GM18507 (cell line): ENCODE measurements around the gene ZC3H12C.

Experiments
- DNase-seq: peaks from one replicate; pipeline ENCODE4 v3.0.0; 2011; ENCODE audit warnings: low read depth; ENCODE audit not compliant: insufficient read length; ENCODE audit errors: extremely low spot score
- FAIRE-seq: peaks from 2 replicates; lab custom pipeline; 2011; peaks lifted over from hg19 to GRCh38; lab: Jason Lieb, UNC

ZC3H12C gene

DNA sequence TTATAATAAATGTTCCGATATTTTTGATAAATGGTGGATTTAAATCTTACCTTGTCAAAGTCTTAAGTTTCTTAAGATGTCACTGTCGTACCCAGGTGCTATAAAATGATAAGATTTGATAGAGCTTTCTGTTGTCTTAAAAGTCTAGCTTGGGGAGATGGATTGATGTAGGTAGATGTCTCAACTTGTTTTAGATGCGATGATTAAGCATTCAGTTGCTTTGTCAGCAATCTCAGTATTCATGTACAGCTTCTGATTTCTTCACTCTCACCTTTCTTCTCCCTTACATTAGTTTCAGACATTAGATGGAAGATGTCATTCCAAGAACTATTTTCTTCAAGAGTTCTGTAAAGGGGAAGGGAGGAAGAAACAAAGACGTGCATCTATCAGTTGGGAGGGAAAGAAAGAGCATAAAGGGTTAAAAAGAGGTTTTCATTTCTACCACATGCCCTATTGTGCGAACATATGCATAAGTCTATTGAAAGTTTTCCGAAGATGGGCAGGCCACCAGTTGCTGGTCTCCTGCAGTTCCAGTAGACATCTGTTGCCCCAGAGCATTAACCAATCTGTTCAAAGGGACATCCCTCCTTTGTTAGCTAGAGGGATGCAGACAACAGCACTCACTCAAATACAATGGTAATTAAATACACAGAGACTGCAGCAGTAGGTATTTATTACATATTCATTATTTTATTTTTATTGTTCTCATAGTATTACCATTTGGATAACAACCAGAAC is 38.4 kb downstream of the ZC3H12C start:
- FAIRE-seq = no peak

DNA sequence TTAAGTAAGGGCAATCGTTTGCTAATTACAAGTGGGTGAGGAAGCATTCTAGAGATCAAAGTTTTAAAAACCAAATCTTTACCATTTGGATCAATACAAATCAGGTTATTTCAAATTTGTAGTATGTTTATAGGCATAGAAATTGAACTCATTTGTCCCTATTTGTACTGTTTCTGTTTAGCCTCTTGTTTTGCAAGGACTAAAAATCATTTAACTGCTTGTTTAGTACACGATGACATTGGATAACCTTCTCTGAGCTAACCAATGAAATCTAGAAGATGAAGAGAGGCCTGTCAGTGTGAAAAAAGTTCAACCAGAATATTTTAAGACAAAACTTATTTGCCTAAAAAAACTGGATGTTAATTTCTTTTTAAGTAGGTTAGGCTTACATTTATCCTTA is 40.0 kb downstream of the ZC3H12C start:
- FAIRE-seq (no peak), DNase-seq (no peak)

More for the DNA sequence above, 38.4 kb downstream of the ZC3H12C start:
- DNase-seq = no peak

DNA sequence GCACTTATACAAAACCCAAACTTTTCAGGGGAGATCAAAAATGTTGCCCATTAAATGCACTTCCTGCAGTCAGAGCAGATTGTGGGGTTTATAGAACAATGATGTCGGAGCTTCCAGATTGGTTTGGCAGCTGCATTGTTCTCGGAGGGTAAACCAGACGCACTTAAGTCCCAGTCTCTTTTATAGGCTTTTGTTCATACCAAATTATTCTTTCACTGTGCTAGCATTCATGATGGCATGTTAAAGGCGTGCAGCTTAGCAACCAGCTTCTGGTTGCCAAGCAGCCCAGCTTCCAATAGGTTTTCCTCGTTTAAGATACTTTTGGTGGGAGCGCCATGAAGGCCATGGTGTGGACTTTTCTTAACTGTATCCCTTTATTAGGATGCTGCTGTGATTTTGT is 40.9 kb downstream of the ZC3H12C start:
- DNase-seq (no peak), FAIRE-seq (peak; percentile 12)

DNA sequence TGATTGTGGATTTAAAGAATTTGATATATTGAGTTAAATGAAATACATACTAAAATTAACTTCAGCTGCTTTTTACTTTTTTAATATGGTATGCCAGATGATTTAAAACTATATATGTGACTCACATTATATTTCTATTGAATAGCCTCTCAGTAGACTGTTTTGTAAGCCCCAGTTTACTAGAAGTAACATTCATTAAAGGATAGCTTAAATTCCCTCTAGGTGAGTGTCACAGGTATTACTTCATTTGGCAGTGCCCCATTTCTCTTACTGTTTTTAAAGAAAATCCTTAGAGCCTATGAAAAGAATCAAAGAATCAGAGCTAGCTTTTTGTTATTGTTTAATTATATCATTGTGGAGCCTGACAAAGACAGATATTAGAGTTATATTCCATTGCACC is 48.6 kb downstream of the ZC3H12C start:
- FAIRE-seq (no peak), DNase-seq (no peak)

DNA sequence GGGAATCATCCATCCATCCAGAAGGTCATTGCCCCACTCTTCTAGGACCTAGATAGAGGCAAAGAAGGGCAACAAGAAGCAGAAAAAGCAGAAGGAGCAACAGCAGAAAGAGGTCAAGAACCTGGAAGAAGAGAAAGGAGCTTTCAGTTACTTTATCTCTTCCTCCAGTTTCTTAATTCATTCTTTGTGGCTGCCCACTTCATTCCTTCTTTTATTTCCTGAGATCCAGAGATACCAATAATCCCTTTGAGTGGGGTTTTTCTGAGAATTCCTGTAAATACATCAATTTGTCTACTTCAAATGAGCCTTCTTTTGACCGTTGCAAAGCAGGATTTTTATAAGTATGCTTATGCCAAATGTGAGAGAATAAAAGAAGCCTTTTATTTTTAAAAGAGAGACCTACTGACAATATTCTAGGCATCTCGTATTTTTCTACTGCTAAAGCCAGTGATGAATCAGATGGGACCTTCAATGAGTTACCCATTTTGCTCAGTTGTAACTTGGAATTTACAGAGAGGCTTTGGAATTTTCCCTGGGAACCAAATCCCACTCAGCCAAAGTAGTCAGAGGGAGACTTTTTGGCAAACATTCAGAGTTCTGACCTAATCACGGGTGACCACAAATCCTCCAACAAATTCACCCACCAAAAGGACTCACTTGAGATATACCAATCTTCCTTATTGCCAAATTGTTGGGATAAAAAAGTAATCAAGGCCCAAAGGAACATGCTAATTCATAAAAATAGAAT is 54.9 kb downstream of the ZC3H12C start:
- no peak for FAIRE-seq
- no peak for DNase-seq

DNA sequence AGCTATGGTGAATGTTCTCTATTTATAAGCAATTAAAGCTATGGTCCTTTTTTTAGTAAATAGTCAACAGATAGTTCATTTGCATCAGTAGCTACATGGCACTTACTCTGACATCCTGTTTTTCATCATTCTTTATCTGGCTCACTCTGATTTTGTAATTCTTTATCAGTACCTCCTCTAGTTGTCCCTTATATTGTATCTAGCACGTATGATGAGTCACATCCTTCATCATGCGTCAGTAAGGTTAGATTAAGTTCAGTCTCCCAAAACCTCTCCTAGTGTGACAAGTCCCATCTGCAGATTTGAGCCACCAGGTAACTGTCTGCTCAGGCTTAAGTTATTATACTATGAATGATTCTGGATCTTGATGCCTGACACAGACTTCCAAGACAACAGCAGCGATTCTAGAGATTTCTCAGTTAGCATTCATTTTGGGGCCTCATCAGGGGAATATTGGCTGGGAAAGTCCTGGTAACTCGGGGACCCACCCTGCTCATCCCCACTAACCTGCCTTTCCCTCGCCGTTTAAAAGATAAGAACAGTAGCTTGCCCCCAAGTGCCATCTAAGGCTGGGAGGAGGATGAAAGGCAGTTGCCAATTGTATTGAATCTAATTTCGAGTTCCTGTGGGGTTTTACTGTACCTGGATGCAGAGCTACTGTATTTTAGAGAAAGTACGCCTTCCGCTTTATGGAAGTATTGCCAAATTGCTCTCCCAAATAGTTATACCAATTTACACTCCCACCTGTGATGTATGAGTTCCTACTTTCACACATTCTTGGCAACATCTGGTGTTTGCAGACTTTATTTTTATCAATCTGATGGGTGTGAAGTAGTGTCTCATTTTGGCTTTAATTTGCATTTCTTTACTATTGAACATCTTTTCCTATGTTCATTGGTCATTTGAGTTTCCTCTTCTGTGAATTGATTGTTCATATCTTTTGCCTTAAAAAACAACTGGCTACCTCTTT is 55.9 kb downstream of the ZC3H12C start:
- peak; percentile 46 for FAIRE-seq

DNA sequence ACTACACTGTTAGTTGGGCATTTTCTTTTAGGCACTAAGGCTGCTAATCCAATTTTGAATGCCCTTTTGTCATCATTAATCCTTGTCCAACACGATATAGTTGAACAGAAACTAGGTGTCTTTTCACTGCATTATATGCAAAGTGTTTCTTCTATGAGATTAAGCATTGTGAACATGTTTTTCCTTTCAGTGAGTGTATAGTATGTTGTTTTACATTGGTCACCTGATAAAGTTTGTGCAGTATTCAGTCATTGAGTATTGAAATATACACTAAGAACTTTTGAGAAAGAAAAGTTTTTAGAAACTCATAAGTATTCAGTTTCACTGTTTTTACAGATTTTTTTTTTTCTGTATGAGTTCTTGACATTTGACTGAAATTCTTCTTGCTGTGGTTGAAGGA is 59.0 kb downstream of the ZC3H12C start:
- FAIRE-seq = no peak
- no peak for DNase-seq

More for the DNA sequence above, 55.9 kb downstream of the ZC3H12C start:
- DNase-seq = no peak

DNA sequence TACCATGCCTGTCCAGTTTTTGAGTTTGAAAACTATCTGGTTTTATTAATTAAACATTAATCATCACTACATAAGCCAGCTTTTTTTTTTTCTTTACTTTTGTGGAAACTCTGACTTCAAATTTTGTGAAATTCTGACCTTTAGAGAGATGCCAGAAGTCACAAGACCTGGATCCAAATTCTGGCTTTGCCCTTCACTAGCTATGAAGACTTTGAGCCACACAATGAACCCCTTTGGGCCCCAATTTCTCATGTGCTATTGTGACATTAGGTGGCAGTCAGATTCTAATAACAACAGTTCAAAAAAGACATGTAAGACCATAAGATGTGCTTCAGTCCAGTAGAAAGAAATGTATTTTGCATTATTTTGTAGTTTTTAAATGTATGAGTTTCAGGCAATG is 60.3 kb downstream of the ZC3H12C start:
- DNase-seq = no peak
- no peak for FAIRE-seq

DNA sequence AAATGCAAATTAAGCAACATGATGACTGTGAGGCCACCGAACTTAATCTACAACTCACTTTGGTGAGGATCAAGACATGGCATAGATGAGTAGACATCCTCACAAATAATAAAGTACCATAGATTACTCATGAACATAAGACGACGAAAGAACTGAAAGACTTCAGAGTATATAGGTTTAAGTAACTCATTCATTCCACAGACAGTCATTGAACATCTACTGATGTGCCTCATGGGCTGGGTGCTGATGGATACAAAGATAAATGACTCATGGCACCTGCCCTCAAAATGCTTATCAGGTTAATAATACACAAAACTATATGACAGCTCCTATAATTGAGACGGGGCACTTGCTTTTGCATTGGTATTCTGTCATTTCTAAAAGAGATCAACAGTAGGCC is 63.3 kb downstream of the ZC3H12C start:
- DNase-seq (no peak), FAIRE-seq (no peak)

DNA sequence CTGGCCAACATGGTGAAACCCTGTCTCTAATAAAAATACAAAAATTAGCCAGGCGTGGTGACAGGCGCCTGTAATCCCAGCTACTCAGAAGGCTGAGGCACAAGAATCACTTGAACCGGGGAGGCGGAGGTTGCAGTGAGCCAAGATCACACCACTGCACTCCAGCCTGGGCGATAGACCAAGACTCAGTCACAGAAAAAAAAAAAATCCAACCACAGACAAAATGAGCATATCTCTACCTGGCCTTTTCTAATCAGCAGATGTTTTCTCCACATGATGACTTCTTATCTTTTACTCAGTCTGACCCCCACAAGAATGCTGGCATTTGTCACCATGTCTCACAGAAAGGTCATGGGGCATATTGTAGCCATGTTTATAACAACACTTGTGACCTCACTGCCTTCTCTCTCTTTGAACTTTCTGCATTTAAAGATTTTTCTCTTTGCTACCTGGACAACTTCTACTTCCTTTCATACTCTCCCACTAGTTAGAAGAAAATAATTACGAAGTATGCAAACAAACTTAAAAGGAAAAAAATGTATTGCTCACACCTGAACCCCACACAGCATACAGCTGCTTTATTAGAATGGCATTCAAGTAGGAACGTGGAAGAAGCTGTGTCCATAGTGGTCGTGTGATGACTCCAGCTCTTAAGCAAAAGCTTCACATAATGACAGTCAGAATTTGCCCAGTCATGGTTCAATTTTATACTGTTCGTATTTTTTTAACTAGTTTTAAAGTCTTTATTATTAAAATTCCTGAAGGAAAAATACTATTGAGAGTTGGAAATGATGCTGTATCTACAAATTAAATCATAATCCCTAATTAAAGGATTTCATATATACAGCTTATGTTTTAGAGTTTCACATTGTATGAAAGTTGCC is 65.4 kb downstream of the ZC3H12C start:
- FAIRE-seq = no peak

DNA sequence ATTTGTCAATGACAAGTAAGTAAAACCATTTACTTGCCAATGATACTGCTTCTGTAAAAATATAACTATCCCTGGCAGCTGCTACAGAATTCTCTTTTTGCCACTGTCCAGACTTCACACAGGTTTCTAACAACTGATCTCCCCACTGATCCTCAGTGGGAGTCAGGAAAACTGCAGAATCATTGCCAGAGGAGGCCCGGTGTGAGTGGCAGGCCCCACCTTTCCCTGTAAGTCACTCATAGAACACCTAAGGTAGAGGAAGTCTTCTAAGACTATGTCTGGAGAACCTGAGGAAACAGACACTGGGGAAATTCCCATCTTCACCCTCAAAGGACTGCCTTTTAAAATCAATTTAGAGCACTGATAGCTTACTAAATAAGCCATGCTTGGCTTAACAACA is 66.3 kb downstream of the ZC3H12C start:
- DNase-seq (no peak), FAIRE-seq (no peak)

More for the DNA sequence above, 65.4 kb downstream of the ZC3H12C start:
- no peak for DNase-seq

DNA sequence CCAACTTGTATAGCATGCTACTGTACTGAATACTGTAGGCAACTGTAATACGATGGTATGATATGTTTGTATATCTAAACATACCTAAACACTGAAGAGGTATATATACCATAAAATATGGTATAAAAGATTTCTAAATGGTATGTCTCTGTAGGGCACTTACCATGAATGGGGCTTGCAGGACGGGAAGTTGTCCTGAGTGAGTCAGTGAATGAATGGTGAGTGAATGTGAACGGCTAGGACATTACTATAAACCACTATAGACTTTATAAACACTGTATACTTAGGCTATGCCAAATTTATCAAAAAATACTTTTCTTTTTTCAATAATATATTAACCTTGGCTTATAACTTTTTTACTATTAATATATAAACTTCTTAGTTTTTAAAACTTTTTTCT is 66.8 kb downstream of the ZC3H12C start:
- DNase-seq (no peak), FAIRE-seq (no peak)

DNA sequence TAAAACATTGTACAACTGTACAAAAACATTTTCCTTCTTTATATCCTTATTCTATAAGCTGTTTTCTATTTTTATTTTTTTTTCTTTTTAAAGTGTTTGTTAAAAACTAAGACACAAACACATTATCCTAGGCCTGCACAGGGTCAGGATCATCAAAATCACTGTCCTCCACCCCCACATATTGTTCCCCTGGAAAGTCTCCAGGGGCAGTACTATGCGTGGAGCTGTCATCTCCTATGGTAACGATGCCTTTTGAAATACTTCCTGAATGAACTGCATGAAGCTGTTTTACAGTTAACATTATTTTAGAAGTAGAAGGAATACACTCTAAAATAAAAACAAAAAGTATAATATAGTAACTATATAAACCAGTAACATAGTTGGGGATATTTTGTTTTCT is 67.2 kb downstream of the ZC3H12C start:
- FAIRE-seq (no peak), DNase-seq (no peak)

DNA sequence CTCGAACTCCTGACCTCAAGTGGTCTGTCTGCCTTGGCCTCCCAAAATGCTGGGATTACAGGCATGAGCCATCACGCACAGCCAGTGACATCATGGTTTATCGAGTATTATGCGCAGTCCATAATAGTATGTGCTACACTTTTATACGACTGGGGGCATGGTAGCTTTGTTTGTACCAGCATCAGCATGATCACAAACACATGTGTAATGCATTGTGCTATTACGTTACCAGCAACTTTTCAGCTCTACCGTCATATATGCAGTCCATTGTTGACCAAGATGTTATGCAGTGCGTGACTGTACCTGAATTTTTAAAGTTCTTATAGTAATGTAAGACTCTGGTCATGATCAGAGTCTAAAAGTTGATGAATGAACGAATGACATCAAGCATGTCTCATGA is 67.9 kb downstream of the ZC3H12C start:
- DNase-seq = no peak
- FAIRE-seq = no peak

DNA sequence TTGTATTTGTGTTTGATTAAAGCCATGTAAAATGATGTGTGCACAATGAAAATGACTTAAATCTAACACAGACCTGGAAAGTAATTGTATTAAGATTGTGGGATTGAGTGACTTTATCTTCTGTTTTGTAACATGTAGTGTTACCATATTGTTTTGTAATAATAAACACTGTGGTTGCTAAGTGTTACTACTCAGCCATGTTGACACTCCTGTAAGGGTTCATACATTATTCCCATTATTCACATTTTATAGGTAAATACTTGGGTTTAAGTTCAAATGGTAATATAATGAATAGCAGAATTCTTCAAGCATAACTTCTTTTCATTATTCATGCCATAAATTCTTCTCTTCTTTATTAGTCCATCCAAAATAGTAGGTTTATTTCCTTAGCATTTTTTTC is 69.0 kb downstream of the ZC3H12C start:
- FAIRE-seq (no peak), DNase-seq (no peak)

DNA sequence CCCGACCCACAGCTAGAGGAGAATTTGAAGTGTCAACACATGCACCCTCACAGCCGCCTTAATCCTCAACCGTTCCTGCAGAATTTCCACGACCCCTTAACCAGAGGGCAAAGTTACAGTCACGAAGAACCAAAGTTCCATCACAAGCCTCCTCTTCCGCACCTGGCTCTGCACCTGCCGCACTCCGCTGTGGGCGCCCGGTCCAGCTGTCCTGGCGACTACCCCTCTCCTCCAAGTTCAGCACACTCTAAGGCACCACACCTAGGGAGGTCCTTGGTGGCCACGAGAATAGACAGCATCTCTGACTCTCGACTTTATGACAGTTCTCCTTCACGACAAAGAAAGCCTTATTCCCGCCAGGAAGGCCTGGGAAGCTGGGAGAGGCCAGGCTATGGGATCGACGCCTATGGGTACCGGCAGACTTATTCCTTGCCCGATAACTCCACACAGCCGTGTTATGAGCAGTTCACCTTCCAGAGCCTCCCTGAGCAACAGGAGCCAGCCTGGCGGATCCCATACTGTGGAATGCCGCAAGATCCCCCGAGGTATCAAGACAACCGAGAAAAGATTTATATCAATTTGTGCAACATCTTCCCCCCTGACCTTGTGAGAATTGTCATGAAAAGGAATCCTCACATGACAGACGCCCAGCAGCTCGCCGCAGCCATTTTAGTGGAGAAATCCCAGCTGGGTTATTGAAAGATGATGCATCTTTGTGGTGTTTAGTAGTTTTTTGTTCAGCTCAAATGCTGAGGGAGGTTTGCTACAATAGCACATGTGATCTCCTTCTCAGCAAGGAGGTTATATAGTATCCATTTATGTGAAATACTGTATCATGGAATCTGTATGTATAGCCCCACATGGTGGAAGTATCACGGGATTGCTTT is 72.1 kb downstream of the ZC3H12C start:
- no peak for DNase-seq
- no peak for FAIRE-seq

DNA sequence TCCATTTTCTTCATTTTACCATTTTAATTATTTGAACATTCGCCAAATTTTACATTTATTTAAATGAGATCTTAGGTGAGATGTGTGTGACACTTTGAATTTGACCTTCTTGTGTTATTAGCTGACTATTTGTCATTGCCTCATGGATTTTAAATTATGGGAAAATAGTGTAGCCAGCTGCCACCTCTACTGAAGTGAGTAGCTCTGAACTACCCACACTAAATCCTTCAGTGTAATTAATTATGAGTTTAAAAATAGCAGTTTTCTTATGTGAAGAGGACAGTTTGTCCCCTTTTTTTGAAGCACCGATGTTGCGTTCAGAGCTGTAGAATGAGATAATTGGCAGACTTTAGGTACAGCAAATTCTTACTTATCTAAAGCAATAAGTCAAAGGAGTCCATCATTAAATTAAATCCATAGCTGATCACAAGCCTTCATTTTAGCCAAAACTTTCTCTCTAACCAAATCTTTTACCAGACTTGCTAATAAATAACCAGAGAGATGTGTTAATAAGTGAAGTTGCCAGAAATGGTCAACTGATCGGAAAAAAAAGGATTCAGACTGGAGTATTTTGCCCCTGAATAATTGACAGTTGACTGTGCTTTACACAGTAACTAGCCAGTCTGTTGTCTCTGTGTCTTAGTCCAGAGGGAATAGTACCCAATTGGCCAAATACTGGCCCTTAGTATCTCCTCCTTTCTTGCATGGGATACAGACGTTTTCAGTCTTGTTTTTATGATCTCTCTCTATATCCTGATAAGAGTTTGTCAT is 75.0 kb downstream of the ZC3H12C start:
- FAIRE-seq (peak; percentile 24), DNase-seq (no peak)
